ENCODE measurements around the gene CDKL2. TPM values are rescaled to one million over a fixed set of nuclear protein-coding genes. Genes with fewer than 3 reads are reported as not detected.

Gene CDKL2
- total and polyA plus RNA-seq, 9 of the 15 experiments (the other 6 are each of a cell fraction or from before 2014, with no cell fraction given) = 0.01 to 0.16 TPM; not detected in 7

- TF ChIP-seq ZBTB9 (CRISPR knock-in tag; IDR thresholded peaks at IDR 0.05) (no peak; the same call in 1 of the 2 replicates), POLR2B (IDR thresholded peaks at IDR 0.05; ENCODE audit: low read depth, partially characterized antibody) (peak; percentile 69), HNRNPLL (IDR thresholded peaks at IDR 0.05; ENCODE audit: low read depth, low read length, poor library complexity, severe bottlenecking) (peak; percentile 72), RERE (CRISPR knock-in tag; IDR thresholded peaks at IDR 0.05; ENCODE audit: borderline replicate concordance) (no peak), CUX1 (CRISPR knock-in tag; IDR thresholded peaks at IDR 0.05) (no peak), ZBTB11 (CRISPR knock-in tag; IDR thresholded peaks at IDR 0.05) (peak in 1 of 3 experiments; percentile 73; a peak in 2 of 6 replicates), ZNF589 (CRISPR knock-in tag; IDR thresholded peaks at IDR 0.05; ENCODE audit: low read depth) (peak; percentile 75; the same call in 1 of the 2 replicates), MCM7 (IDR thresholded peaks at IDR 0.05) (no peak)
These were observed 43.0 kb upstream of the CDKL2 start, which contains the start of gene G3BP2 (continued) for GRCh38 chr4:75673027-75673958.

Measured in K562 (cell line).